ENCODE measurements around the gene FAM229A. TPM values are rescaled to one million over a fixed set of nuclear protein-coding genes. Genes with fewer than 3 reads are reported as not detected.

FAM229A gene
- total RNA-seq, 1 donor from 2014 or later: 4.5 TPM

- peaks cover 13% of the 10 kb centered on the region for H3K4me1 Mint-ChIP-seq (ENCODE audit: low read depth)
- no peak overlapping the region for H3K4me3 Mint-ChIP-seq (ENCODE audit: unreplicated experiment)
- H3K27ac Mint-ChIP-seq (ENCODE audit: unreplicated experiment): no peak overlapping the region
- H3K36me3 Mint-ChIP-seq (ENCODE audit: low read depth): peaks cover 38% of the 10 kb centered on the region
- DNase-seq (ENCODE audit: low spot score): no peak
- H3K27me3 Mint-ChIP-seq (ENCODE audit: low read depth): no peaks in the 10 kb centered on the region
- TF ChIP-seq, protein P1, sequence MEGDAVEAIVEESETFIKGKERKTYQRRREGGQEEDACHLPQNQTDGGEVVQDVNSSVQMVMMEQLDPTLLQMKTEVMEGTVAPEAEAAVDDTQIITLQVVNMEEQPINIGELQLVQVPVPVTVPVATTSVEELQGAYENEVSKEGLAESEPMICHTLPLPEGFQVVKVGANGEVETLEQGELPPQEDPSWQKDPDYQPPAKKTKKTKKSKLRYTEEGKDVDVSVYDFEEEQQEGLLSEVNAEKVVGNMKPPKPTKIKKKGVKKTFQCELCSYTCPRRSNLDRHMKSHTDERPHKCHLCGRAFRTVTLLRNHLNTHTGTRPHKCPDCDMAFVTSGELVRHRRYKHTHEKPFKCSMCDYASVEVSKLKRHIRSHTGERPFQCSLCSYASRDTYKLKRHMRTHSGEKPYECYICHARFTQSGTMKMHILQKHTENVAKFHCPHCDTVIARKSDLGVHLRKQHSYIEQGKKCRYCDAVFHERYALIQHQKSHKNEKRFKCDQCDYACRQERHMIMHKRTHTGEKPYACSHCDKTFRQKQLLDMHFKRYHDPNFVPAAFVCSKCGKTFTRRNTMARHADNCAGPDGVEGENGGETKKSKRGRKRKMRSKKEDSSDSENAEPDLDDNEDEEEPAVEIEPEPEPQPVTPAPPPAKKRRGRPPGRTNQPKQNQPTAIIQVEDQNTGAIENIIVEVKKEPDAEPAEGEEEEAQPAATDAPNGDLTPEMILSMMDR (IDR thresholded peaks at IDR 0.05): no peak
- H3K9me3 Mint-ChIP-seq (ENCODE audit: low read depth): no peaks in the 10 kb centered on the region
Observed at GRCh38 chr1:32373996-32374592, 11.8 kb upstream of the FAM229A start.

GRCh38 chr1:32372149-32372756 lies 10.0 kb upstream of the FAM229A start:
- Mint-ChIP-seq H3K4me1 (ENCODE audit: low read depth) (peaks cover 13% of the 10 kb centered on the region), H3K27me3 (ENCODE audit: low read depth) (no peaks in the 10 kb centered on the region), H3K4me3 (ENCODE audit: unreplicated experiment) (no peak overlapping the region), H3K9me3 (ENCODE audit: low read depth) (no peaks in the 10 kb centered on the region), H3K27ac (ENCODE audit: unreplicated experiment) (no peak overlapping the region), H3K36me3 (ENCODE audit: low read depth) (peaks cover 35% of the 10 kb centered on the region)
- DNase-seq (ENCODE audit: low spot score): peak; percentile 13
- TF ChIP-seq, protein P1 (IDR thresholded peaks at IDR 0.05): peak; percentile 10

DNA sequence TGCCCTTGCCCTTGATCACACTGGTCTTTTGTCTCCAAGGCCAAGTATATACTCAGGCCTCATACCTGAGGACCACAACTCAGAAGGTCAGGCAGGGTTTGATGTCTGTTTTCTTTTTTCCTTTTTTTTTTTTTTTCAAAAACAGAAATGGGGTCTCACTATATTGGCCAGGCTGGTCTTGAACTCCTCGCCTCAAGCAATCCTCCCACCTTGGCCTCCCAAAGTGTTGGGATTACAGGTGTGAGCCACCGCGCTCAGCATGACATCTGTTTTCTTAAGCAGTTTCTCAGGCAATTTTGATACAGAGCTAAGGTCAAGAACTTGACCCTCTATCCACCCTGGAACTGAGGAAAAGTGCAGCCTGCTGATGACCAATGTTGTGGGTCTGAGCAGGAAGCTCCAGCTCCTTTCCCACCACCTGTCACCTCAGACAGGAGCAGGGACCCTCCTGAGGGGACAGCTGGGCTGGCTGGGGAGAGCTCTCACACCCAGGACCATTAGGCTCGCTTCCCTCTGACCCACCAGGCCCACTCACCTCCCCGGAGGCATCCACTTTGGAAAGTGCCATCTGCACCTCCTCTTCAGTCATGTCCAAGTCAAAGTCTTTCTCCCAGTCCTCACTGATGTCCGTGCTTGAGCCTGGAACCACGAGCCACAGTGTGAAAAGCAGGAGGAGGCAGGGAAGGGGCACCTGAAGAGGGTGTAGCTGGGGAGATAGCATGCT lies 5.8 kb upstream of the FAM229A start:
- H3K27ac Mint-ChIP-seq (ENCODE audit: unreplicated experiment): no peak overlapping the region
- no peak overlapping the region for H3K4me3 Mint-ChIP-seq (ENCODE audit: unreplicated experiment)
- peaks cover 22% of the 10 kb centered on the region for H3K4me1 Mint-ChIP-seq (ENCODE audit: low read depth)
- TF ChIP-seq, protein P1 (IDR thresholded peaks at IDR 0.05): no peak
- H3K9me3 Mint-ChIP-seq (ENCODE audit: low read depth): no peaks in the 10 kb centered on the region
- peaks cover 30% of the 10 kb centered on the region for H3K36me3 Mint-ChIP-seq (ENCODE audit: low read depth)
- no peaks in the 10 kb centered on the region for H3K27me3 Mint-ChIP-seq (ENCODE audit: low read depth)
- DNase-seq (ENCODE audit: low spot score): peak; percentile 59

GRCh38 chr1:32365445-32365844 lies 3.2 kb upstream of the FAM229A start:
- TF ChIP-seq, protein P1 (IDR thresholded peaks at IDR 0.05): no peak
- Mint-ChIP-seq H3K36me3 (ENCODE audit: low read depth) (peaks cover 26% of the 10 kb centered on the region), H3K4me1 (ENCODE audit: low read depth) (peaks cover 21% of the 10 kb centered on the region), H3K9me3 (ENCODE audit: low read depth) (no peaks in the 10 kb centered on the region), H3K27ac (ENCODE audit: unreplicated experiment) (peak overlapping the region; percentile 54), H3K4me3 (ENCODE audit: unreplicated experiment) (no peak overlapping the region), H3K27me3 (ENCODE audit: low read depth) (no peaks in the 10 kb centered on the region)
- DNase-seq (ENCODE audit: low spot score): no peak

GRCh38 chr1:32364836-32365235 lies 2.6 kb upstream of the FAM229A start:
- no peak for DNase-seq (ENCODE audit: low spot score)

More at GRCh38 chr1:32364836-32365235, 2.6 kb upstream of the FAM229A start:
- Mint-ChIP-seq H3K4me1 (ENCODE audit: low read depth) (peaks cover 21% of the 10 kb centered on the region), H3K36me3 (ENCODE audit: low read depth) (peaks cover 26% of the 10 kb centered on the region), H3K27ac (ENCODE audit: unreplicated experiment) (no peak overlapping the region), H3K27me3 (ENCODE audit: low read depth) (no peaks in the 10 kb centered on the region), H3K9me3 (ENCODE audit: low read depth) (no peaks in the 10 kb centered on the region), H3K4me3 (ENCODE audit: unreplicated experiment) (no peak overlapping the region)
- TF ChIP-seq, protein P1 (IDR thresholded peaks at IDR 0.05): no peak
